ENCODE measurements around the gene FLOT1.

The FLOT1 gene, protein sequence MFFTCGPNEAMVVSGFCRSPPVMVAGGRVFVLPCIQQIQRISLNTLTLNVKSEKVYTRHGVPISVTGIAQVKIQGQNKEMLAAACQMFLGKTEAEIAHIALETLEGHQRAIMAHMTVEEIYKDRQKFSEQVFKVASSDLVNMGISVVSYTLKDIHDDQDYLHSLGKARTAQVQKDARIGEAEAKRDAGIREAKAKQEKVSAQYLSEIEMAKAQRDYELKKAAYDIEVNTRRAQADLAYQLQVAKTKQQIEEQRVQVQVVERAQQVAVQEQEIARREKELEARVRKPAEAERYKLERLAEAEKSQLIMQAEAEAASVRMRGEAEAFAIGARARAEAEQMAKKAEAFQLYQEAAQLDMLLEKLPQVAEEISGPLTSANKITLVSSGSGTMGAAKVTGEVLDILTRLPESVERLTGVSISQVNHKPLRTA

DNA sequence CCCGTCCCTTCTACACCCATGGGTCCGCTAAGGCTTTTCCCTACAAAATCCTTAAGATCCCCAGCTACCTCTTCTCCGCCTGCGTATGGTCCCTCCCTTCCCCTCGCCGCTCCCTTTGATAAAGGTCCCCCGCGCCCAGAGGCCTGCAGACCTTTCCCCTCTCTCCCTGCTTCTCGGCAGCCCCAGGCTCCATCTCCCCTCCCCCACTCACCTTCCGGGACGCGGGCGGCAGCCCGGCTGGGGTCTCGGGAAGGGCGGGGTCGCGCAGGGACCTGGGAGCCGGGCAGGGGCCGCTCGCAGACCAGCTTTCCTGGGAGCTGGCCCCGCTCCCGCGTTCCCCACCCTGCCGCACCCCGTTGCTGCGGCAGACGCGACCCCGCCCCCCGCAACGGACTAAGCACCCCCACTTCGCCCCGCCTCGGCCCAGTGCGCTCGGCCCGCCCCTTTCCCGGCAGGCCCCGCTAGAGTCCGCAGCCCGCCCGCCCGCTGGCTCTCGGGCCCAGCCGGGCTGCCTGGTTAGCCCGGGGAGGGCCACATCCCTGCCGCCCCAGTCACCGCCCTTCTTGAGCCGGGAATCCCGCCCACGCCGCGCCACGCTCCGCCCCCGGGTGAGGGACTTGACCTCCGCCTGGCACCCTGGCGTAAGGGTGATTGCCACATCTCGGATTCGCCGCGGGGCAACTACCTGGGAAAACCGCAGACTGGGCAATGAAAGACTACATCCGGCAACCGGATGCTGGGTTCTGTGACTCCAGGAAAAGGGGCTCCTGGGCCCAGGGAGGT is at the start of gene FLOT1:
Gene FLOT1, minus strand, starts transcription at position 372 of the 783 bp plus-strand sequence. CDS start 498 bp downstream, outside the sequence.
- peak; percentile 96 for DNase-seq

DNA sequence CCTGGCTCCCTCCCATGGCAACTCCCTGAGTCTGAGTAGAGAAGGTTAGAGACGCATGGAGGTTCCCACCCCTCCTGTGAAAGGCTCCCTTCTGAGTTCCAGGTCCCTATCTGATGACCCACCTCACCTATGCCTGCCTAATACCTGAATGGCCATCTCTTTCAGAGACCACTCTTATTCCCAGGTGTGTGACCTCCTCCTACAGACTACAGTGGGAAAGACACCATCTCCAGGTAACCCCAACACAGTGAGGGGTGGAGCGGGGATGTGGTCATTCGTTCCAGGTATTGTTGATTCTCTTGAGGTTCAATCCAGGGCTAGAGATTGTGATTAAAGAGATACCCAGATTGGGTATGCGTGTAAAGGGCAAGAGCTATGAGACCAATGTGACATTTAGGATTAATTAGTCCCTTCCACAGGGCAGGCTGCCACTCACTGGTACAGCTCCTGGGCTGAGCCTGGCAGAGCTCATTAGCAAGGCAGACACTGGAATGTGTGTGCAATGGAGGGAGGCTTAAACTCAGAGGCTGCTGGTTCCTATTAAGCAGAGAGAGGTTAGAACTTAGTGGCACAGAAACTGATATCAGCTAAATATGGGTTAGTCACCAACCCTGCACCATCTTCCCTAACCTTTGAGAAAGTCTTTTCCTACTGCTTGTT is 48.4 kb upstream of the FLOT1 start:
- no peak for DNase-seq

DNA sequence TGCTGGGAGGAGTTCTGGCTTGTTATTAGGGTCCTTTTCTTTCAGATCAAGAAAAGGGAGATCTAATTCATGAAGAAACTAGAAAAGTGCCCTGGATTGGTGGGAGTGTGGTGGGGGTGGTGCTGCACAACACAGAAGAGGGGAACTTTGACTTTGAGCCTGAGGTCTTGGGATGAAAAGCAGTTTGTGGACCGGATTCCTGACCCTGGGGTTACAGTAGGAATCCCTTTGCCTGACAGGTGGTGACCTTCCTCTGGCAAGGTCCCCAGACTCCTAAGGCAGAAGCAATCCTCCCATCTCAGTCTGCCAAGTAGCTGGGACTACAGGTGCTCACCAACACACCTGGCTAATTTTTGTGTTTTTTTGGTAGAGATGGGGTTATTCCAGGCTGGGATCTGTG is 47.1 kb upstream of the FLOT1 start:
- DNase-seq: no peak

DNA sequence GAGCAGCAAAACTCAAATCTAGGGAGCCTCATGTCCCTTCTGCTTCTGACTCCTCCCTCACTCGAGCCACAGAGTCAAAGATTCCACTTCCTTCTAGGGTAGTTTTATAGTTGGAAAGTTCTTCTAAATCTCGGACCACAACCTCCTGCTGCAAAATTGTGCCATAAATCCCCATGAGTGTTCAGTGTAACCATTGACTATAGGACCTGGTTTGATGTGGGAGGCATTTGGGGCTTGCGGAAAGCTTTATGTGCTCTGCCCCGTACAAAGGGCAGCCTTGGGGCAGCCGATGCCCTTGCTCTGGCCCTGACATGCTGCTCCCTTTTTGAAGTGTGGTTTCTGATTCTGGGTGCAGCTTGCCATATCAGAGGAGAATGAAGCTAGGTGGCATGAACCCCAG is 45.5 kb upstream of the FLOT1 start:
- DNase-seq: no peak

DNA sequence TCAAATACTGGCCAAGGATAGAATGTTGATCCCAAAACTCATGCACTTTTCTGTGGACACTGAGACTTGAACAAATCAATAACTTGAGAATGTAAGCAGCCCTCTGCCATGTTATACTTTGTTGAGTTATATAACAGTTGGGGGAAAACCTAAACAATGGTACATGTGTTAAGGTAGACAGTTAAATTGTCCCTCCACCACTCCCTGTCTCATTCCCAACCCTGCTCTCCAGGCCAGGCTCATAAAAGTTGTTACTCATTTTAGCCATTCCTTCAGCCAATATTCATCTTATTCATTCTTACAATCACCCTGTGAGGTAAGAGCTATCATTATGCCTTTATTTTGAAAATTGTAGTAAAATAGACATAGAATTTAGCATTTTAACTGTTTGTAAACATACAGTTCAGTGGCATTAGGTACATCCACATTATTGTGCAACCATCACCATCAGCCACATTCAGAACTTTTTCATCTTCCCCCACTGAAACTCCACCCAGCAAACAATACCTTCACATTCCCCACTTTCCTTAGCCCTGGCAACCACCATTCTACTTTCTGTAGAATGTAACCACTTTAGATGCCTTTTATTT is 40.0 kb upstream of the FLOT1 start:
- no peak for DNase-seq

DNA sequence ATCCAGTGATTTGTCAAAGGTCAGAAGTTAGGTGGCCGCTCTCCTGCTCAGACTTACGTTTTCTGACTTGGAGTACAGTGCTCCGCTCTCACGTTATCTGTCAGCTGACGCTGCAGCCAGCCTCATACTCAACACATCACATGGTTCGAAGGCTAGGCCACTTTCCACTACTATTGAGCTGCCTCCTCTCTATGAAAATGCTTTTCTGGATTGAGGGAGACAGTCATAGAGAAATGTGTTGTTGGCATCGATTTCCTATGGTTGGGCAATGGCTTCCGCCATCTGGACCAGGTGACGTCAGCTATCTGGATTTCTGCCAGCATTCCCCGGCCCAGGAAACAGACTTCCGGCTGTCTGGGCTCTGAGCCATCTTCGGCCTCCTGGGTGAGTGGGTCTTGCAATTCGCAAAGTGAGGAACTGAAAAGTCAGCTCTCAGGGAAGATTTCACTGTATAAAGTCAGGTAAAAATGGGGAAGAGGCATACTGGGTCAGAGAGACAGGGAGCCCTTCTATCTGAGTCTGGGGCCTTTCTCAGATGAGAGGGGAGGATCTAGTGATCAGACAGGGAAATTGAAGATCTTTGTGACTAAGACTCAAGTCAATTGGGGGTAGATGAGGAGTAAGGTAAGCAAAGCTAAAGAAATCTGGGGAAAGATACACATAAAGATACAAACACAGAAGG is 39.4 kb upstream of the FLOT1 start:
- peak; percentile 65 for DNase-seq

DNA sequence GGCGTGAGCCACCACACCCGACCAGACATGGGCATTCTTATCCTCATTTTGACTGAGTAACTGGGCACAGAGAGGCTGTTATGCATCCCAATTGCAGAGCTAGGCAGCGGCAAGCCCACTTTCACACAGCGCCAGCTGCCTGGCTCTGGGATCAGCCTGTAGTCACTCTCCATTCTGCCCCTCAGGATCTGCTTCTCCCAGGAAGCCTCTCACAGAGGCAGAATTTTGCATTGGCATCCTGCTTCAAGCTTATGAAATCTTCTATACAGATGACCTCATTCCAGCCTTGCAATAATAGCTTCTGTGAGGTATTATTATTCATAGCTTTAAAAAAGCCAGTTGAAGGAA is 38.9 kb upstream of the FLOT1 start:
- no peak for DNase-seq

DNA sequence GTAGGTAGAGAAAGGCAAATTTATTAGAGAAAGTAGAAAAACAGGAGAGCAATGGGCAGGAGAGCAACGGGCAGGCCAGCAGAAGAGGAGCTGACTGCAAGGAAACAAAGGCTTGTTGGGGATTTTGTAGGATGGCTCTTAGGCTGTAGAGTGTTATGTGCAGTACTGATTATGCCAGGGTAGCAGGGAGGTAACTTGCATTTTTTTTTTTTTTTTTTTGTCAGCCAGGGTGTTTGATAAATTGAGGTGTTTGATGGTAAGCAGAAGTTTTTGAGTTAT is 38.1 kb upstream of the FLOT1 start:
- DNase-seq: no peak

DNA sequence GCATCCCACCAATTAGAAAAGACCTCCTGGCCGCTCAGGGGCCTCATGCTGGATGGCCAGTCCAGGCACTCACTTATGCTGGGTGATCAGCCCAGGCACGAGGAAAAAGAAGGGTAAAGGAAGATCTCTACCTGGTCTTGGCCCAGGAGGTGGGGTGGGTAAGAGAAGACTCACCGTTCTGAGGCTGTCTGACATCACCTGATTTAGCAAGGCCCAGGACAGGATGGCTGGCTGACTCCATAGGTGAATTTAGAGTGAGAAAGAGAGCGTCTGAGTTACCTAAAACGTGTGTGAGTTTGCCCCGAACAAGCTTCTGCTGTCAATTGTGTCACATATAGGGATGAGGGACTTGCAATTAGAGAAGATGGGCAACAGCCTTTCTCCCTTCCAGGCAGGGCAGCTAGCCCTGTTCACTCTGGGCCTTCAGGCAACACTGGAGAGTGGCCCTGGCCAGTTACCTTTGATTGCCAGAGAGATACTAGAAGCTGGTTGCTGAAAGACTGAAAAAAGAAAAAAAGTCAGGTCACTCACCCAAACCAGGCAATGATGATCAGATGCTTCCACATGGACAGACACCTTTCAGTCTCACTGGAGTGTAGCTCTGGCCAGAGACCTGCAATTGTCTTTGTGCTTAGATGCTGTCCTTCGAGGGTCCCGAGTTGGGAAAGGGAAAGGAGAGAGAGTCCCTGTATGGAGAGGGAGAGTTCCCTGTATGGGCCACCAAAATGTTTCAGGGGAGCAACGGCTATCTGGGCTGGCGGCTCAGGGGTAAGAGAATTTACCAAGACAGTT is 37.6 kb upstream of the FLOT1 start:
- DNase-seq: no peak

DNA sequence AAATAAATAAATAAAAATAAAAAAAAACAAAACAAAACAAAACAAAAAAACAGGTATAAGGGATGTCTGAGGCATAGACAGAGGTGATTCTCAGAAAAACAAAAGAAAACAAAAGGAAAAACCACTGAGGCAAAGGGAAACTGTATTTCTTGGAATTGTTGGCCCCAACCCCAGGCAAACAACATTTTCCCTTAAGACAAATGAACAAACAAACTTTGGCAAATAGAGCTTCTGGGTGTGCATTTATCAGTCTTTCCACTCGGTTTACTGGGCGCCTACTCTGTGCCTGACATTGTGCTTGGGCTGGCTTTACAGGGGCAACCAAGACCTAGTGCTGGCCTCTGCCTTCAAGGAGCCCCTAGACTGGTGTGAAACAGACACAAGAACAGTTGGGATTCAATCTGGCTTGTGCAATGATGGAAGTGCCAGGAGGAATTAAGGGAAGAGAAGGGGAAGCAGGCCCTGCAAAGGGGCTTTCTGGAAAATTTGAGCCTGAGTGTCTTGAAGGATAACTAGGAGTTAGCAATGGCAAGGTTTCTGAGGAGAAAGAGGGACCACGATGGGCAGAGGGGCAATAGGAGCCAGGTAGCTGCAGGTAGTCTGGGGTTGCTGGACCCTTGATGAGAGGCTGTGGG is 35.6 kb upstream of the FLOT1 start:
- DNase-seq: no peak

DNA sequence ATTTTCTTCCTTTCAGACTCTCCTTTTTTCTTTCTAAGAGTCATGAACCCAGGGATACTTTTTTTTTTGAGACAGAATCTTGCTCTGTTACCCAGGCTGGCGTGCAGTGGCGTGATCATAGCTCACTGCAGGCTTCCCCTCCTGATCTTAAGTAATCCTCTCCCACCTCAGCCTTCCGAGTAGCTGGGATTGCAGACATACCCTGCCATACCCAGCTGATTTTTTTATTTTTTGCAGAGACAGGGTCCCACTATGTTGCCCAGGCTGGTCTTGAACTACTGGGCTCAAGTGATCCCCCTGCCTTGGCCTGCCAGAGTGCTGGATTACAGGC is 34.6 kb upstream of the FLOT1 start:
- DNase-seq: no peak

DNA sequence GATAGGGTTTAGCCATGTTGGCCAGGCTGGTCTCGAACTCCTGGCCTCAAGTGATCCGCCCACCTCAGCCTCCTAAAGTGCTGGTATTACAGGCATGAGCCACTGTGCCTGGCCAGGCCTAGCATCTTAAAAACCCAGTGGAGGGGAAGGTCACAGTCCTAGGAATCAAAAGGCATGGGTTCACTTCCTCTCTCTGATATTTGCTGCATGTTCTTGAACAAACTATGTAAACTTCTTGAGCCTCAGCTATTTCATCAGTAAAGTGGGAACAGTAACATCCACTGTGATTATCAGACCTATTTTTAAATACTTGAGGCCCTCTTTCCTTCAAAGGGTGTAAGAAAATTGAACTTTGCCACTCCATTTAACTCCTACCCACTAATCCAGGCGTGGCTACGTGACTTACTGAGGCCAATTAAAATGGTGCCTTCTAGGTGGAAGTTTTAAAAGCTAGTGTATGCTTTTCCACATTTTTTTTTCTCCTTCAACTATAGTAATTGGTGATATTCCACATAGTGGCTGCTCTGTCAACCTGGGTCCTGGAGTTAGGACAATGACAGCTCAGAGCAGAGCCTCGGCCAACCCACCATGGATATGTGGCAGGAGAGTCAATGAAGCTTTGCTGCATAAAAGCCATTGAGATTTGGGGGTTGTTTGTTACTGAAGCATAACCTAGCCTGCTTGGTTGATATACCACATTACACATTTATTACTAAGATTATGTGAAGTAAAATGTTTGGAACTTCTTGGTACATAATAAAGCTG is 34.1 kb upstream of the FLOT1 start:
- no peak for DNase-seq

DNA sequence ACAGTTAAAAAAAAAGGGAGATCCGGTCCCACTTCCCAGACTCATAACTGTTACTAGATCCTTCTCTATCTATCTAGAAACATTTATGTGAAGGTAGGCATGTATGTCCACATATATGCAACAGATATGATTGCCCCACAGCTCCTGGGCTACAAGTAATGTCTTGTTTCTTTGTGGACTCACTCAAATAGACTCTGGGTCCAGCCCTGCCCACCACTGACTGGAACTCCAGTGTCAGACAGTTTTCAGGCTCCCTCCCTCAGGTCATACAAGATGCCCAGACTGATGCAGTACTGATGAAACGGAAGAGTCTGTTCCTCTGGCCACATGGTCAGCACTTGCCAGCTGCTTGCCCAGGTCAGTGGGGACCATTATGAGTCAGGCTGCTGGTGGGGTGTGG is 32.6 kb upstream of the FLOT1 start:
- DNase-seq: no peak

DNA sequence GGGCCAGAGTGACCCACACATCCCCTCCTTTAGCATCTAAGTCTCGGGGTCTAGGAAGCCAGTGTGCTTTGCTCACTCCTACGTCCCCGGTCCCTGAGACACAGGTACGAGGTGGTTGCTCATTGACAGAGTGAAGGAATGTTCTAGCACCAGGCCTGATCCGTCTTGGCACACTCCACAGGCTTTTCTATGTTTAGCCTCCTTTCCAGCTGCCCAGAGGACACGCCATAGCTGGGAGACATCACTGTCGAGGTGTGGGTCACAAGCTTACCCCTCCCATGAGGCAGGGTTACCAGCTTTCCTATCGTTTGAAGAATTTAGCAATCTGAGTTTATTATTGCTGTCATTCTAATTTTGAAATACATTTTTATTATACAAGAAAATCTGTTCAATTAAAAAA is 32.2 kb upstream of the FLOT1 start:
- DNase-seq: no peak

DNA sequence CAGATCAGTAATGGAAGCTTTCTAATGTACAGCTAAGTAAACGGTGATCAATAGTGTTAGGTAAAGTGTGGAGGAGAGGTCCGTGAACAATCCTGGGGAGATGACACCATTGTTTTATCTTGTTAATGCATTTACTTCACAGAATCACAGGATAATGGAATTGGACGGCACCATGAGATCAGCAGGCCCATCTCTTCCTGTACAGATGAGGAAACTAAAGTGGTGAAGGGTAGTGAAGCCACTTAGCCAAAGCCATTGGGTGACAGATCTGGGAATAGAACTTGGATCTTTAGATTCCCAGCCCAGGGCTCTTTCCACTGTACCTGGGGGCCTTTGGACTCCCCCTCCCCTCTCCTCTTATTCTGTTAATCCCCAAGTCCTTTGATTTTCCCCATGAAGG is 28.1 kb upstream of the FLOT1 start:
- no peak for DNase-seq

DNA sequence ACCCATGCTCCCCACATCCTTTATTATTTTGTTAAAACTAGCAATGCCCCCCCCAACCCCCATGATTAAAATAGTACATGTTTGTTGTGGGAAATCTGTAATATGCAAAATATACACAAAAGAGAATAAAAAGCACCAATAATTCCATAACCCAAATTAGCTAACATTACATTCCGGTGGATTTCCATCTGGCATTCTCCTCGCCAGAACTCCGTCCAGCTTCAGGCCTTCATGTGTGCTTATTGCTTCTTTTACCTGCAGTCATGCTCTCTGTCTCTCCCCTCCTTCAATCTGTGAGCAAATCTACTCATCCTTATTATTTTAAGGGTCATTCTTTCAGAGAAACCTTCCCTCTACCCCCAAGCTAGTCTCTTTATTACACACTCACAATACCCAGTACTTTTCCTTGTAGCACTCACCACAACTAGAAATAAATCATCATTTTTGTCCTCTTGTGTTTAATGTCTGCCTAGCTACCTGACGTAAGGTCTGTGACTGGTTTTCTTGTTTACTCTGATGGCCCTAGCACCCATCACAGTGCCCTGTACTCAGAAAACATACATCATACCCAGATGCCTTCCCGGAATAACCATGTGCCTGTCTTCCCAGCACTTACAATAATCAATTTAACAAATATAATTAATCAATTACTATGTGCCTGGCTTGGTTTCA is 27.5 kb upstream of the FLOT1 start:
- DNase-seq: no peak

DNA sequence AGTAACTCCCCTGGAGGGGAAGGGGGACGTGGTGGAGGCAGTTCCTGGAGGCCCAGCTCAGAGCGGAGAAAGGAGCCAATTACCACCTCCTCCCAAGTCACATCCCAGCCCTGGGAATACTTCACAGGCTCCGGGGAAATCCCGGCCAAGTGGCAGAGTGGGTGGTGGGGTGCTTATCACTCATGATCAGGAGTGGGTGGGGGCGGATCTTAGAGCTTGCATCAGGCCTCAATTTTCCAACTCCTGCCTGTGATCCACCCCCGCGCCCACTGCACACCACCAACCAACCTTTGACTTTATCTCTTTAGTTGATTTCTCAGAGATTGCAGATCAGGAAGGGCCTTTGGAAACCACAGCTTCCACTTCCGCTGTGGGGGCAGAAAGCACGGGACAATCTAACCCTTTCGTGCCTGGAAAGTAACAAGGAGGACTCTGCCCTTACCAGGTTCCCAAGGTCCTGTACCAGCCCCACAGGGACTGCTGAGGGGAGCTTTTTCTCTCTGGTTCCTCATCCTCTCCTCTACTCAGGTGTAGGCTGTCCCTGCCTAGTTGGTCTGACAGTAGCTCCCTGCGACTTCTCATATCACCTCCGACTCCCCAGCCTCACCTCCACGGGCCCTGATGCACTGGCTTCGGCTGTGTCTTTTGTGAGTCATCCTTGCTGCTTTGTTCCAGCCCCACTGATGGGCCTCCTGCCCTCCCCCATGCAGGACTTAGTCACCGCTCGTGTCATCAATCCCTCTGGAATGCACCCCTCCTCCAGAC is 26.8 kb upstream of the FLOT1 start:
- DNase-seq: peak; percentile 91

DNA sequence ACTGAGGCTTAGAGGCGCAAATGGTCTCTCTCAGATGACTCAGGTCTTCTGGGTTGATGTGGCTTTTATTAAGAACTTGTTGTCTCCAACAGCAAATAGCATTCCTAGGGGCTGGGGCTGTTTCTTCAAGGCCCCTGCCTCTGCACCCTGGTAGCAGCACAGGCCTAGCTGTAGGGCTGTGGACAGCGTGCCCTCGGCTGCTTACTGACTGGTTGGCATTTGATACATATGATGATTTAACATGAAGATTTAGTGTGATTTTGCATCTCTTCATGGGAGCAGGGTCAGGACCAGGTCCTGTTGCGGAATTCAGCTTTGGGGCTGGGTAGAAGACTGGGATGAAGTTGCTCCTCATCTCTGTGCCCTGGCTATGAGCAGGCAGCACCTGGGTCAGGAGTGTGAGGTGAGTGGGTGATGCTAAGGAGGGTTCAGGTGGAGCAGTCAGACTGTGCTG is 26.2 kb upstream of the FLOT1 start:
- no peak for DNase-seq

DNA sequence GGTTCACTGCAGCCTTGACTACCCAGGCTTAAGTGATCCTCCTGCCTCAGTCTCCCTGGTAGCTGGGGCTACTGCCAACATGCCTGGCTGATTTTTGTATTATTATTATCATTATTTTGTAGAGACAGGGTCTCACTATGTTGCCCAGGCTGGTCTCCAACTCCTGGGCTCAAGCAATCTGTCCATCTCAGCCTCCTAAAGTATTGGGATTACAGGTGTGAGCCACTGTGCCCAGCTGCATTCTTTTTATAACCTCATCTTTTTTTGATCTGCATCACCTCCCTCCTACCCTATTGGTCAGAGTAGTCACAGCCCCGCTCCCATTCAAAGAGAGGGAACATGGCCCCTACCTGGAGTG is 25.4 kb upstream of the FLOT1 start:
- DNase-seq: no peak

Measured in activated effector memory CD4-positive, alpha-beta T cell treated with anti-CD3 and anti-CD28 coated beads, Interleukin-2, amount 50 U/mL, for 16 hours (primary cell).